ENCODE measurements around the gene PRDX6. TPM values are rescaled to one million over a fixed set of nuclear protein-coding genes. Genes with fewer than 3 reads are reported as not detected.
A peak's percentile ranks its signal among the peaks of the same experiment; 100 is the strongest.
"Not testable (repeated sequence)": the region's sequence is repeated elsewhere in the genome, so short reads cannot be mapped to it uniquely, and the experiment has no call there.

The PRDX6 gene
- total RNA-seq, 1 donor from 2014 or later = 155 TPM

GRCh38 chr1:173451981-173452380 lies 25.2 kb upstream of the PRDX6 start:
- Mint-ChIP-seq H3K4me3 (ENCODE audit: unreplicated experiment) (no peak overlapping the region), H3K9me3 (ENCODE audit: low read depth) (peaks cover 3% of the 10 kb centered on the region), H3K36me3 (ENCODE audit: low read depth) (peaks cover 4% of the 10 kb centered on the region), H3K4me1 (ENCODE audit: low read depth) (peaks cover 9% of the 10 kb centered on the region), H3K27me3 (ENCODE audit: low read depth) (no peaks in the 10 kb centered on the region), H3K27ac (ENCODE audit: unreplicated experiment) (no peak overlapping the region)
- DNase-seq (ENCODE audit: low spot score) = no peak
- TF ChIP-seq CTCF (IDR thresholded peaks at IDR 0.05) = no peak

GRCh38 chr1:173453982-173454381 lies 23.2 kb upstream of the PRDX6 start:
- Mint-ChIP-seq H3K4me3 (ENCODE audit: unreplicated experiment) (no peak overlapping the region), H3K36me3 (ENCODE audit: low read depth) (no peaks in the 10 kb centered on the region), H3K27ac (ENCODE audit: unreplicated experiment) (peak overlapping the region; percentile 85), H3K27me3 (ENCODE audit: low read depth) (no peaks in the 10 kb centered on the region), H3K4me1 (ENCODE audit: low read depth) (peaks cover 9% of the 10 kb centered on the region), H3K9me3 (ENCODE audit: low read depth) (peaks cover 2% of the 10 kb centered on the region)
- TF ChIP-seq CTCF (IDR thresholded peaks at IDR 0.05) = no peak
- no peak for DNase-seq (ENCODE audit: low spot score)

- no peak overlapping the region for H3K4me3 Mint-ChIP-seq (ENCODE audit: unreplicated experiment)
- no peak for TF ChIP-seq CTCF (IDR thresholded peaks at IDR 0.05)
- H3K4me1 Mint-ChIP-seq (ENCODE audit: low read depth) = peaks cover 9% of the 10 kb centered on the region
- peaks cover 2% of the 10 kb centered on the region for H3K9me3 Mint-ChIP-seq (ENCODE audit: low read depth)
- no peaks in the 10 kb centered on the region for H3K27me3 Mint-ChIP-seq (ENCODE audit: low read depth)
- no peak for DNase-seq (ENCODE audit: low spot score)
- no peak overlapping the region for H3K27ac Mint-ChIP-seq (ENCODE audit: unreplicated experiment)
- H3K36me3 Mint-ChIP-seq (ENCODE audit: low read depth) = peaks cover 3% of the 10 kb centered on the region
Observed at GRCh38 chr1:173454966-173455524, 22.1 kb upstream of the PRDX6 start.

GRCh38 chr1:173459885-173460284 lies 17.2 kb upstream of the PRDX6 start:
- TF ChIP-seq CTCF (IDR thresholded peaks at IDR 0.05) = no peak
- H3K27ac Mint-ChIP-seq (ENCODE audit: unreplicated experiment) = no peak overlapping the region
- H3K27me3 Mint-ChIP-seq (ENCODE audit: low read depth) = no peaks in the 10 kb centered on the region
- peaks cover 24% of the 10 kb centered on the region for H3K36me3 Mint-ChIP-seq (ENCODE audit: low read depth)
- no peaks in the 10 kb centered on the region for H3K4me1 Mint-ChIP-seq (ENCODE audit: low read depth)
- H3K4me3 Mint-ChIP-seq (ENCODE audit: unreplicated experiment) = no peak overlapping the region
- H3K9me3 Mint-ChIP-seq (ENCODE audit: low read depth) = peaks cover 16% of the 10 kb centered on the region
- DNase-seq (ENCODE audit: low spot score) = no peak

GRCh38 chr1:173462666-173463065 lies 14.5 kb upstream of the PRDX6 start:
- DNase-seq (ENCODE audit: low spot score); H3K27ac Mint-ChIP-seq (ENCODE audit: unreplicated experiment); H3K27me3 Mint-ChIP-seq (ENCODE audit: low read depth); H3K4me3 Mint-ChIP-seq (ENCODE audit: unreplicated experiment); H3K4me1 Mint-ChIP-seq (ENCODE audit: low read depth): not testable (repeated sequence)
- H3K9me3 Mint-ChIP-seq (ENCODE audit: low read depth) = peaks cover 27% of the 10 kb centered on the region
- H3K36me3 Mint-ChIP-seq (ENCODE audit: low read depth) = peaks cover 26% of the 10 kb centered on the region

GRCh38 chr1:173464185-173464584 lies 12.9 kb upstream of the PRDX6 start:
- not testable (repeated sequence) for H3K4me1 Mint-ChIP-seq (ENCODE audit: low read depth); H3K27me3 Mint-ChIP-seq (ENCODE audit: low read depth); H3K4me3 Mint-ChIP-seq (ENCODE audit: unreplicated experiment); DNase-seq (ENCODE audit: low spot score); H3K27ac Mint-ChIP-seq (ENCODE audit: unreplicated experiment)
- peaks cover 26% of the 10 kb centered on the region for H3K36me3 Mint-ChIP-seq (ENCODE audit: low read depth)
- H3K9me3 Mint-ChIP-seq (ENCODE audit: low read depth) = peaks cover 27% of the 10 kb centered on the region

All from chondrocyte (in vitro differentiated cells).